ENCODE measurements around the gene MRPL37.
"Not testable (repeated sequence)": the region's sequence is repeated elsewhere in the genome, so short reads cannot be mapped to it uniquely, and the experiment has no call there.

- TF ChIP-seq CTCF (IDR thresholded peaks at IDR 0.05); REST (IDR thresholded peaks at IDR 0.05; ENCODE audit: insufficient read depth in 1 of 2, low read depth in 2 of 2, low read length in 1 of 2): not testable (repeated sequence)
Observed at GRCh38 chr1:54166357-54166756, 33.6 kb upstream of the MRPL37 start.

Data from Panc1 (cell line).